Measurements from ENCODE around the gene ST14. TPM values are rescaled to one million over a fixed set of nuclear protein-coding genes. Genes with fewer than 3 reads are reported as not detected.
"Not testable (repeated sequence)": the region's sequence is repeated elsewhere in the genome, so short reads cannot be mapped to it uniquely, and the experiment has no call there.

The ST14 gene
- total and polyA plus RNA-seq, 5 experiments from 2014 or later = 0.74 to 0.94 TPM; not detected in 3

DNA sequence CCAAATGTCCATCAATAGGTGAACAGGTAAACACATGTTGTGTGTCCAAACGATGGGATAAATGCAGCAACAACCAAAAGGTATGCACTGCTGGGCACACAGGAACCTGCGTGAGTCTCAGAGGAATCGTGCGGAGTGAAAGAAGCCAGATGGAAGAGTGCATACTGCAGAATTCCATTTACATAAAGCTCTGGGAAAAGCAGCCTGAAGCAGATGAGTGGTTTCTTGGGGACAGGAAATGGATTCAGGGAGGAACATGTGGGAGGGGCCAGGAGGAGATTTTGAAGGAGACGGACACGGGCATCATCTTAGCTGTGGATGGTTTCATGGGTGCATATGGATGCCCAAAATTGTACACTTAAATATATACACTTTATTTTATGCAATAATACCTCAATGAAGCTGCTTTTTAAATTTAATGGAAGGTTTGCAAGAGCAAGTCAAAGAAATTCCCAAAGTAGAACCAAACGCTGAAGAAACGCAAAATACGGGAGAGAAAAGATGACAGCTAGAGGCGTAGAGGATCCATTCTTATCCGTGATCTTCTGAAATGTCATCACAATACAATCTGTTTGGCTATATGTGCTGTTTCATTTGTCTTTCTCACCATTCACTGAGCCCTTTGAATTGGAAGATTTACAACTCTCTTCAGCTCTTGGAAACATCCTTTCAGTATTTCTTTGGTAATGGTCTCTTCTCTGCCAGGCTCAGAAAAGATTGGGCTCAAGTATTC, 24.5 kb downstream of the ST14 start:
- no peak for DNase-seq
- Mint-ChIP-seq H3K9me3 (peaks cover 0 to 2% (median 0%) of the 10 kb centered on the region in 9 donors), H3K36me3 (no peaks in the 10 kb centered on the region), H3K4me1 (peaks cover 0 to 22% (median 0%) of the 10 kb centered on the region in 4 donors), H3K4me3 (no peak overlapping the region), H3K27me3 (peaks cover 2 to 9% (median 7%) of the 10 kb centered on the region in 5 donors), H3K27ac (no peak overlapping the region)
- no peak for ATAC-seq
- POLR2A ChIA-PET = no interaction called here

- no peak overlapping the region for H3K27ac Mint-ChIP-seq
- peaks cover 0 to 3% (median 0%) of the 10 kb centered on the region in 4 donors for H3K4me1 Mint-ChIP-seq
- no peaks in the 10 kb centered on the region for H3K36me3 Mint-ChIP-seq
- POLR2A ChIA-PET = no interaction called here
- no peak overlapping the region for H3K4me3 Mint-ChIP-seq
- DNase-seq = no peak
- ATAC-seq = no peak
- H3K27me3 Mint-ChIP-seq = peaks cover 0 to 4% (median 2%) of the 10 kb centered on the region in 5 donors
- H3K9me3 Mint-ChIP-seq = peaks cover 0 to 2% (median 0%) of the 10 kb centered on the region in 9 donors
These were observed 27.5 kb downstream of the ST14 start for GRCh38 chr11:130187096-130187495.

DNA sequence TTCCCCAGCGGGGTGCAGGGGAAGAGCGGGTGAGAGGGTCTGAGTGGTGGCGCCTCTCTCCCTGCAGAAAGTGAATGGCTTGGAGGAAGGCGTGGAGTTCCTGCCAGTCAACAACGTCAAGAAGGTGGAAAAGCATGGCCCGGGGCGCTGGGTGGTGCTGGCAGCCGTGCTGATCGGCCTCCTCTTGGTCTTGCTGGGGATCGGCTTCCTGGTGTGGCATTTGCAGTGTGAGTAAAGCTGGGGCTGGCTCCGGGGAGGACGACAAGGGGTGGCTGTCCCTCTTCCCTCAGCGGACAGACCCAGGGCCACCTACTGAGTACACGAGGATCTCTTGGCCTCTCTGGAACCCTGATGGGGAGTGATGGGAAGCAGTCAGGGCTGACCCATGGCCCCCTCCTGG, 28.5 kb downstream of the ST14 start:
- H3K4me3 Mint-ChIP-seq = no peak overlapping the region
- ATAC-seq (no peak), DNase-seq (no peak)
- H3K4me1 Mint-ChIP-seq = no peaks in the 10 kb centered on the region
- POLR2A ChIA-PET = no interaction called here
- no peaks in the 10 kb centered on the region for H3K36me3 Mint-ChIP-seq
- peaks cover 0 to 2% (median 0%) of the 10 kb centered on the region in 9 donors for H3K9me3 Mint-ChIP-seq
- H3K27ac Mint-ChIP-seq = no peak overlapping the region
- H3K27me3 Mint-ChIP-seq = peaks cover 0 to 4% (median 2%) of the 10 kb centered on the region in 5 donors

- no peak overlapping the region for H3K27ac Mint-ChIP-seq
- H3K4me3 Mint-ChIP-seq = no peak overlapping the region
- ATAC-seq = no peak
- no peaks in the 10 kb centered on the region for H3K36me3 Mint-ChIP-seq
- POLR2A ChIA-PET = no interaction called here
- H3K27me3 Mint-ChIP-seq = peaks cover 0 to 2% (median 0%) of the 10 kb centered on the region in 5 donors
- H3K4me1 Mint-ChIP-seq = no peaks in the 10 kb centered on the region
- H3K9me3 Mint-ChIP-seq = peaks cover 0 to 2% (median 0%) of the 10 kb centered on the region in 9 donors
- DNase-seq = no peak
These were observed 29.2 kb downstream of the ST14 start for GRCh38 chr11:130188585-130189347.

DNA sequence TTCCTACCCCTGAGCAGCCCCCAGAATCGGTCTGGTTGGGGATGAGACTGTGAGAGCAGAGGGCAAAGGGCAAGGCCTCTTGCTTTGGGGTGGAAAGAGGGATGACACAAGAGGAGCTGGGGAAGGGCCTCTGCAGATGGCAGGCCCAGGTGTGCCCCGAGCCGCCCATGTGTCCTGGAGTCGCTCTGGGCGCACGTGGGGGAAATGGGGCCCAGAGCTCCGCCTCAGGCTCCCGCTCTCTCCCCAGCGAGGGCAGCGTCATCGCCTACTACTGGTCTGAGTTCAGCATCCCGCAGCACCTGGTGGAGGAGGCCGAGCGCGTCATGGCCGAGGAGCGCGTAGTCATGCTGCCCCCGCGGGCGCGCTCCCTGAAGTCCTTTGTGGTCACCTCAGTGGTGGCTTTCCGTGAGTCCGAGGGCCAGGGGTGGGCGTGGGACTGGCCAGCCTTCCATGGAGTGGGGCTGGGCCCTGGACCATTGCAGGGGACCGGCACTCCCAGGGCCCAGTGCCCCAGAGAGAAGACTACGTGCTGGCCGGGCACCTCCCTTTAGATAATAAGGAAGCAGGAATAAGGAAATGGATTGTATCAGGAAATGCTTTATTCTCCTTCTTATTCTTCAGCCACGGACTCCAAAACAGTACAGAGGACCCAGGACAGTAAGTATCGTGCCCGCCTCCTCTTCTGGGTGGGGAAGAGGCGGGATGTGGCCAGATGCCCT, 30.1 kb downstream of the ST14 start:
- Mint-ChIP-seq H3K27ac (no peak overlapping the region), H3K27me3 (peaks cover 0 to 2% (median 0%) of the 10 kb centered on the region in 5 donors), H3K4me1 (no peaks in the 10 kb centered on the region), H3K9me3 (peaks cover 0 to 2% (median 0%) of the 10 kb centered on the region in 9 donors), H3K36me3 (no peaks in the 10 kb centered on the region), H3K4me3 (no peak overlapping the region)
- ATAC-seq (no peak), DNase-seq (no peak)
- POLR2A ChIA-PET = no interaction called here

DNA sequence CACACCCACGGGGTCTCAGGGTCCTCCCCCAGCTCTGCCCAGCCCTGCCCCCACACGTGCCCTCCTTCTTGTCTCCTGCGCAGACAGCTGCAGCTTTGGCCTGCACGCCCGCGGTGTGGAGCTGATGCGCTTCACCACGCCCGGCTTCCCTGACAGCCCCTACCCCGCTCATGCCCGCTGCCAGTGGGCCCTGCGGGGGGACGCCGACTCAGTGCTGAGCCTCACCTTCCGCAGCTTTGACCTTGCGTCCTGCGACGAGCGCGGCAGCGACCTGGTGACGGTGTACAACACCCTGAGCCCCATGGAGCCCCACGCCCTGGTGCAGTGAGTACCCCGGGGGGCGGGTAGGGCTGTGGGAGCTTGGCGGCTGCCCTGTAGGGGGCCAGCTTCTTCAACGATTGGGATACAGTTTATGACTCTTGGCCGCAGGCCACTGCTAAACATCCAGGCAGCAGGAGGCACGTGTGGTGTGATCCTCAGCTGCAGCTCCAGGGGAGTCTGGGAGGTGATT, 30.8 kb downstream of the ST14 start:
- Mint-ChIP-seq H3K9me3 (no peaks in the 10 kb centered on the region), H3K27me3 (peaks cover 0 to 2% (median 0%) of the 10 kb centered on the region in 5 donors), H3K4me1 (no peaks in the 10 kb centered on the region), H3K4me3 (no peak overlapping the region), H3K27ac (no peak overlapping the region), H3K36me3 (no peaks in the 10 kb centered on the region)
- POLR2A ChIA-PET = no interaction called here
- ATAC-seq (no peak), DNase-seq (no peak)

DNA sequence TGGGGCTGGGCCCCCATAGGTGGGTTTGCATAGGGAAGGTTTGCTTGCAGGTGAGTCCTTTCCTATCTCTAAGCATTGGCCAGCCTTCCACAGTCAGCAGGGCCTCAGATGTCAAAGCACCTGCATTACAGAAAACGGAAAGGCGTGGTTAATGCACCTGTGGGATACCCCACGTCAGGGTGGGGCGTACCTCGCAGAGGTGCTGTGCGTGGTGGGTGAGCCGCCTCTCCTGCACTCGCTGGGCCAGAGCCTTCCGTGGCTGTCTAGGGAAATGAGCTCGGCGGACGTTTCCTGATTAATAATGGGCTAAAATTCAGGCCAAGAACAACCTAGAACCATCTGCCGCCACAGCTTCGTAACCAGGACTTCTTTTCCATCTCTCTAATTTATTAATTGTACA, 32.3 kb downstream of the ST14 start:
- DNase-seq = no peak
- Mint-ChIP-seq H3K4me3 (no peak overlapping the region), H3K27ac (no peak overlapping the region), H3K36me3 (no peaks in the 10 kb centered on the region), H3K9me3 (no peaks in the 10 kb centered on the region), H3K27me3 (no peaks in the 10 kb centered on the region), H3K4me1 (no peaks in the 10 kb centered on the region)
- no peak for ATAC-seq
- POLR2A ChIA-PET = interaction anchor here (0.7 kb wide), 1 partner anchor 283 kb away, joined by 3 read pairs; no protein-coding TSS in a partner anchor

GRCh38 chr11:130192845-130193267, 33.3 kb downstream of the ST14 start:
- no peaks in the 10 kb centered on the region for H3K9me3 Mint-ChIP-seq
- no peak overlapping the region for H3K27ac Mint-ChIP-seq
- no peaks in the 10 kb centered on the region for H3K27me3 Mint-ChIP-seq
- DNase-seq = no peak
- no peaks in the 10 kb centered on the region for H3K4me1 Mint-ChIP-seq
- POLR2A ChIA-PET = no interaction called here
- ATAC-seq = no peak
- no peaks in the 10 kb centered on the region for H3K36me3 Mint-ChIP-seq
- H3K4me3 Mint-ChIP-seq = no peak overlapping the region

DNA sequence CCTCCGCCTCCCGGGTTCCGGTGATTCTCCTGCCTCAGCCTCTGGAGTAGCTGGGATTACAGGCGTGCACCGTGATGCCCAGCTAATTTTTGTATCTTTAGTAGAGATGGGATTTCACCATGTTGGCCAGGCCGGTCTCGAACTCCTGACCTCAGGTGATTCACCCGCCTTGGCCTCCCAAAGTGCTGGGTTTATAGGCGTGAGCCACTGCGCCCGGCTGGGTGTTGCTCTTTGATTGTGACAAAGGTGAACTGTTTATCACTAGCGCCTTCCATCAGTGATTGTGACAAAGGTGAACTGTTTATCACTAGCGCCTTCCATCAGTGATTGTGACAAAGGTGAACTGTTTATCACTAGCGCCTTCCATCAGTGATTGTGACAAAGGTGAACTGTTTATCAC, 34.0 kb downstream of the ST14 start:
- ATAC-seq, H3K9me3 Mint-ChIP-seq, POLR2A ChIA-PET, H3K4me1 Mint-ChIP-seq, DNase-seq, H3K4me3 Mint-ChIP-seq, H3K36me3 Mint-ChIP-seq, H3K27ac Mint-ChIP-seq, H3K27me3 Mint-ChIP-seq: not testable (repeated sequence)

DNA sequence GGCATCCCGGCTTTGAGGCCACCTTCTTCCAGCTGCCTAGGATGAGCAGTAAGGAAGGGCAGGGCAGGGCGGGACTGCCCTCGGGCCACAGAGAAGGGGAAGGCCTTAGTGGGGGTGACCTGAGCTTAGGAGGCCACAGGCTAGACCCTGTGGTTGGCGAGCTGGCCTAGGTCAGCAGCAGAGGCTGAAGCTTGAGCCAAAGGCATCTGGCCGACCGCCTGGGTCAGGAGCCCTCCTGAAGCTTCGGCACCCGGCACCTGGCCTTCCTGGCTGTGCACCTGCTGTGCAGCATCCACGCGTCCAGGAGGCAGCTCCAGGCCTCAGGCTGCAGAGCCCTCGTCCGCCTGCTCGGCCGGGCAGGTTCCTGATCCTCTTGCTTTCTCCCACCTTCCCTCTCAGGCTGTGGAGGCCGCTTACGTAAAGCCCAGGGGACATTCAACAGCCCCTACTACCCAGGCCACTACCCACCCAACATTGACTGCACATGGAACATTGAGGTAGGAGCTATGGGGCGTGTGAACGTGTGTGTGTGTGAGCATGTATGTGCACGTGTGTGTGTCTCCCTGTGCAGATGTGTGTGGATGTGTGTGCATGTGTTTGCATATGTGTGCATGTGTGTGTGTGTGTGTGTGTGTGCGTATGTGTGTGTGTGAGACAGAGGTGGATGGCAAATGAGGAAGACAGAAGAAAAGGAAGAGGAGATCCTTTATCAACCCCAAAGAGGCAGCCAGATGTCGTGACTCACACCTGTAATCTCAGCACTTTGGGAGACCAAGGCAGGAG, 34.9 kb downstream of the ST14 start:
- no peak for ATAC-seq
- POLR2A ChIA-PET = no interaction called here
- Mint-ChIP-seq H3K27me3 (no peaks in the 10 kb centered on the region), H3K4me1 (no peaks in the 10 kb centered on the region), H3K9me3 (no peaks in the 10 kb centered on the region), H3K36me3 (no peaks in the 10 kb centered on the region), H3K4me3 (no peak overlapping the region), H3K27ac (no peak overlapping the region)
- no peak for DNase-seq

DNA sequence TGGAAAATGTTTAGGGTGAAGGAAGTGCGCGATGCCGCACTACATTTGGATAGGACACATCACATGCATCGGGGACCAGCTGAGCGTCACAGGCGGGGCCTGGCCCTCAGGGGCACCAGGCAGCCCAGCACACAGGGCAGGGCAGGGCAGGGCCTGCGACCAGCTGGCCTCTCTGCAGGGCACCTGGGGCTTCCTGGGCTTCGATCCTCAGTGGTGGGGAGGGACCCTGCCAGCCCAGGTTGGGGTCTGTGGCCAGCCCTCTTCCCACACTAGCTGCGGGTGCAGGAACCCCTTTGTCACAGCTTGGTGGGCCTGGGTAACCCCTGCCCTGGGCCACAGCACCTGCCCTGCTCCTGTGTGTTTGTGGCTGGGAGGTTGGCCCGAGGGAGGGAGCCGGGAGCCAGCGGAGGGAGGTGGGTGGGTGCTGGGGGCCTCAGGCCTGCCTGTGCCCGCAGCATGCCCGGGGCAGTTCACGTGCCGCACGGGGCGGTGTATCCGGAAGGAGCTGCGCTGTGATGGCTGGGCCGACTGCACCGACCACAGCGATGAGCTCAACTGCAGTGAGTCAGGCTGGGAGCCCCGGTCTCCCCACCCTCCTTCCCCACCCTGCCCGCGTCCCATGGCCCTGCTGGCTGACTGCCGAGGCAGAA, 37.9 kb downstream of the ST14 start:
- Mint-ChIP-seq H3K4me3 (no peak overlapping the region), H3K4me1 (peaks cover 0 to 8% (median 2%) of the 10 kb centered on the region in 4 donors), H3K27me3 (no peaks in the 10 kb centered on the region), H3K27ac (no peak overlapping the region), H3K9me3 (no peaks in the 10 kb centered on the region), H3K36me3 (no peaks in the 10 kb centered on the region)
- POLR2A ChIA-PET = no interaction called here
- no peak for DNase-seq
- ATAC-seq = no peak

- H3K4me1 Mint-ChIP-seq = peaks cover 0 to 10% (median 2%) of the 10 kb centered on the region in 4 donors
- H3K4me3 Mint-ChIP-seq = no peak overlapping the region
- H3K27me3 Mint-ChIP-seq = no peaks in the 10 kb centered on the region
- POLR2A ChIA-PET = no interaction called here
- ATAC-seq (no peak), DNase-seq (no peak)
- H3K36me3 Mint-ChIP-seq = no peaks in the 10 kb centered on the region
- no peaks in the 10 kb centered on the region for H3K9me3 Mint-ChIP-seq
- H3K27ac Mint-ChIP-seq = no peak overlapping the region
These were observed 38.7 kb downstream of the ST14 start for GRCh38 chr11:130198292-130198691.
